Measurements from ENCODE around the gene SLC6A15.

The SLC6A15 gene

GRCh38 chr12:84891106-84891838 is 21.3 kb downstream of the SLC6A15 start:
- no peak overlapping the region for H2BK15ac ChIP-seq (ENCODE audit: low read depth, poor library complexity, severe bottlenecking)
- H3K27ac ChIP-seq (ENCODE audit: low read length, poor library complexity, severe bottlenecking): no peak overlapping the region
- H3K36me3 ChIP-seq (ENCODE audit: control insufficient read depth in 1 of 2, insufficient read depth in 2 of 2, low read depth in 1 of 2, low read length in 2 of 2): peaks cover 0 to 22% of the 10 kb centered on the region in 2 experiments
- no peak overlapping the region for H3K23ac ChIP-seq (ENCODE audit: low read length in 2 of 2)
- H3K27me3 ChIP-seq (ENCODE audit: control insufficient read depth in 1 of 2, insufficient read depth in 1 of 2, low read length in 2 of 2): no peaks in the 10 kb centered on the region
- no peak overlapping the region for H2AFZ ChIP-seq (ENCODE audit: low read depth, low read length)
- peak; percentile 47 for DNase-seq
- H2BK120ac ChIP-seq (ENCODE audit: low read depth, low read length): no peak overlapping the region
- no peak overlapping the region for H4K91ac ChIP-seq (ENCODE audit: low read length)
- H3K4me2 ChIP-seq (ENCODE audit: low read length, poor library complexity, severe bottlenecking): no peak overlapping the region
- H2BK12ac ChIP-seq (ENCODE audit: low read length in 2 of 2): no peak overlapping the region
- H3K4me3 ChIP-seq (ENCODE audit: insufficient read depth in 1 of 2, low read depth in 1 of 2, low read length in 2 of 2): no peak overlapping the region
- 56% methylated on average over 2 of the region's 5 CpGs for WGBS
- no peak overlapping the region for H2BK5ac ChIP-seq (ENCODE audit: low read depth, low read length, poor library complexity, severe bottlenecking)
- H3K4ac ChIP-seq (ENCODE audit: low read depth in 1 of 2, low read length in 2 of 2): no peak overlapping the region
- H3K14ac ChIP-seq (ENCODE audit: low read length in 2 of 2): no peak overlapping the region
- H4K8ac ChIP-seq (ENCODE audit: low read length): no peak overlapping the region
- H3K9ac ChIP-seq (ENCODE audit: low read length): no peak overlapping the region
- H3K18ac ChIP-seq (ENCODE audit: low read depth in 1 of 2, low read length in 2 of 2): peak overlapping the region in 1 of 2 experiments; percentile 43
- no peak overlapping the region for H2AK5ac ChIP-seq (ENCODE audit: low read length, severe bottlenecking)
- no peaks in the 10 kb centered on the region for H3K4me1 ChIP-seq (ENCODE audit: control insufficient read depth, insufficient read depth, low read depth, low read length)
- H3K9me3 ChIP-seq (ENCODE audit: control insufficient read depth, low read length): no peaks in the 10 kb centered on the region
- no peaks in the 10 kb centered on the region for H3K79me1 ChIP-seq (replicated peaks; ENCODE audit: low read length, poor library complexity, severe bottlenecking)

- Histone ChIP-seq H2BK120ac (ENCODE audit: low read depth, low read length) (no peak overlapping the region), H2AK5ac (ENCODE audit: low read length, severe bottlenecking) (no peak overlapping the region), H3K27ac (ENCODE audit: low read length, poor library complexity, severe bottlenecking) (no peak overlapping the region), H2BK12ac (ENCODE audit: low read length in 2 of 2) (no peak overlapping the region), H3K4me1 (ENCODE audit: control insufficient read depth, insufficient read depth, low read depth, low read length) (no peaks in the 10 kb centered on the region), H3K4ac (ENCODE audit: low read depth in 1 of 2, low read length in 2 of 2) (no peak overlapping the region), H3K18ac (ENCODE audit: low read depth in 1 of 2, low read length in 2 of 2) (no peak overlapping the region), H3K36me3 (ENCODE audit: control insufficient read depth in 1 of 2, insufficient read depth in 2 of 2, low read depth in 1 of 2, low read length in 2 of 2) (peaks cover 0 to 30% of the 10 kb centered on the region in 2 experiments), H3K27me3 (ENCODE audit: control insufficient read depth in 1 of 2, insufficient read depth in 1 of 2, low read length in 2 of 2) (no peaks in the 10 kb centered on the region), H3K4me2 (ENCODE audit: low read length, poor library complexity, severe bottlenecking) (no peak overlapping the region), H2BK5ac (ENCODE audit: low read depth, low read length, poor library complexity, severe bottlenecking) (no peak overlapping the region), H4K91ac (ENCODE audit: low read length) (no peak overlapping the region), H3K9me3 (ENCODE audit: control insufficient read depth, low read length) (no peaks in the 10 kb centered on the region), H3K79me1 (replicated peaks; ENCODE audit: low read length, poor library complexity, severe bottlenecking) (no peaks in the 10 kb centered on the region), H3K14ac (ENCODE audit: low read length in 2 of 2) (no peak overlapping the region), H4K8ac (ENCODE audit: low read length) (no peak overlapping the region), H2BK15ac (ENCODE audit: low read depth, poor library complexity, severe bottlenecking) (no peak overlapping the region), H2AFZ (ENCODE audit: low read depth, low read length) (no peak overlapping the region), H3K9ac (ENCODE audit: low read length) (no peak overlapping the region), H3K23ac (ENCODE audit: low read length in 2 of 2) (no peak overlapping the region), H3K4me3 (ENCODE audit: insufficient read depth in 1 of 2, low read depth in 1 of 2, low read length in 2 of 2) (no peak overlapping the region)
- DNase-seq: no peak
- no CpG with 5 or more reads among the region's 2 CpGs for WGBS
These were observed 22.8 kb downstream of the SLC6A15 start for GRCh38 chr12:84889818-84890217.

DNA sequence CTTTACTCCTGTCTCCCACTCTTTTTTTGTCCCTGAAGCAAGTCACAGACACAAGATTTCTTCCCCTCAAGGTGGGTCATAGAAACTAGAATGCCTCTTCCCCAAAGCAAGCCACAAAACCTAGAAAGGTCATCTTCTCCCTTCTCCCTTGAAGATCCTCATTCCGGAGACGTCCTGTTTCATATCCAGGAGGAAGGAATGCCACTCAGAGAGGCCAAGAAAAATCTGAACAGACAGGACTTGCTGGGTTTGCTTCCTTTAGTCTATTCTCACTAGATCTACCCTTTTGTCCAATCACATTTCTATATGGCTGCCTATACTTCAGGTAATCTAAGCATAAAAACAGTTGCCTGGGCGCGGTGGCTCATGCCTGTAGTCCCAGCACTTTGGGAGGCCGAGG is 23.7 kb downstream of the SLC6A15 start:
- Histone ChIP-seq H2BK15ac (ENCODE audit: low read depth, poor library complexity, severe bottlenecking) (no peak overlapping the region), H2BK12ac (ENCODE audit: low read length in 2 of 2) (no peak overlapping the region), H3K4me3 (ENCODE audit: insufficient read depth in 1 of 2, low read depth in 1 of 2, low read length in 2 of 2) (no peak overlapping the region), H3K27me3 (ENCODE audit: control insufficient read depth in 1 of 2, insufficient read depth in 1 of 2, low read length in 2 of 2) (no peaks in the 10 kb centered on the region), H3K9ac (ENCODE audit: low read length) (no peak overlapping the region), H3K4me1 (ENCODE audit: control insufficient read depth, insufficient read depth, low read depth, low read length) (no peaks in the 10 kb centered on the region), H2AK5ac (ENCODE audit: low read length, severe bottlenecking) (no peak overlapping the region), H2BK120ac (ENCODE audit: low read depth, low read length) (no peak overlapping the region), H2AFZ (ENCODE audit: low read depth, low read length) (no peak overlapping the region), H2BK5ac (ENCODE audit: low read depth, low read length, poor library complexity, severe bottlenecking) (no peak overlapping the region), H3K18ac (ENCODE audit: low read depth in 1 of 2, low read length in 2 of 2) (peak overlapping the region in 1 of 2 experiments; percentile 43), H3K36me3 (ENCODE audit: control insufficient read depth in 1 of 2, insufficient read depth in 2 of 2, low read depth in 1 of 2, low read length in 2 of 2) (peaks cover 0 to 35% of the 10 kb centered on the region in 2 experiments), H3K27ac (ENCODE audit: low read length, poor library complexity, severe bottlenecking) (no peak overlapping the region), H3K4ac (ENCODE audit: low read depth in 1 of 2, low read length in 2 of 2) (no peak overlapping the region), H3K14ac (ENCODE audit: low read length in 2 of 2) (no peak overlapping the region), H4K91ac (ENCODE audit: low read length) (no peak overlapping the region), H4K8ac (ENCODE audit: low read length) (peak overlapping the region; percentile 13), H3K9me3 (ENCODE audit: control insufficient read depth, low read length) (no peaks in the 10 kb centered on the region), H3K23ac (ENCODE audit: low read length in 2 of 2) (no peak overlapping the region), H3K79me1 (replicated peaks; ENCODE audit: low read length, poor library complexity, severe bottlenecking) (no peaks in the 10 kb centered on the region), H3K4me2 (ENCODE audit: low read length, poor library complexity, severe bottlenecking) (no peak overlapping the region)
- WGBS: 91% methylated on average over 5 of the region's 5 CpGs
- DNase-seq: no peak

DNA sequence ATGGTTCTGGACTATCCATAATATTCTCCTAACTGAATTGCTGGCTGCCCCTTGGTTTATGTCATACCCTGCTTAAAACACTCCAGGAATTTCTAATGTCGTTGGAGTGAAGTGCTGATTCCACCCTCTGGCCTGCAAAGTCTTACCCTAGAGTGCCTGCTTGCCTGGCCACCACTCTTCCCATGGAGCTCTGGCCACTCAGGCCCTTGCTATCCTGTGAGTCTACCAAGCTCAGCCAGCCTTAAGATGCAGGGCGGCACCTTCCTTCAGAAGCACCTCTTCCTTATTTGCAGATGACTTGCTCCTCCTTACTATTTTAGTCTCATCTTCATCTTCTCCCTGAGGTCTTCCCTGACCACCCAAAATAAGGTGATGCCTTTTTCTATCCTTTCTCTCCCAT is 35.3 kb downstream of the SLC6A15 start:
- no peak overlapping the region for H2BK5ac ChIP-seq (ENCODE audit: low read depth, low read length, poor library complexity, severe bottlenecking)
- H3K4ac ChIP-seq (ENCODE audit: low read depth in 1 of 2, low read length in 2 of 2): peak overlapping the region in 1 of 2 experiments; percentile 35
- no peaks in the 10 kb centered on the region for H3K79me1 ChIP-seq (replicated peaks; ENCODE audit: low read length, poor library complexity, severe bottlenecking)
- H3K18ac ChIP-seq (ENCODE audit: low read depth in 1 of 2, low read length in 2 of 2): peak overlapping the region in 1 of 2 experiments; percentile 74
- no peaks in the 10 kb centered on the region for H3K27me3 ChIP-seq (ENCODE audit: control insufficient read depth in 1 of 2, insufficient read depth in 1 of 2, low read length in 2 of 2)
- no peak overlapping the region for H3K9ac ChIP-seq (ENCODE audit: low read length)
- H2BK15ac ChIP-seq (ENCODE audit: low read depth, poor library complexity, severe bottlenecking): no peak overlapping the region
- H2BK12ac ChIP-seq (ENCODE audit: low read length in 2 of 2): peak overlapping the region in 1 of 2 experiments; percentile 38
- H4K8ac ChIP-seq (ENCODE audit: low read length): no peak overlapping the region
- peak overlapping the region; percentile 18 for H4K91ac ChIP-seq (ENCODE audit: low read length)
- peaks cover 0 to 44% of the 10 kb centered on the region in 2 experiments for H3K36me3 ChIP-seq (ENCODE audit: control insufficient read depth in 1 of 2, insufficient read depth in 2 of 2, low read depth in 1 of 2, low read length in 2 of 2)
- peak; percentile 8 for DNase-seq
- no peak overlapping the region for H2BK120ac ChIP-seq (ENCODE audit: low read depth, low read length)
- H2AK5ac ChIP-seq (ENCODE audit: low read length, severe bottlenecking): no peak overlapping the region
- no peak overlapping the region for H3K23ac ChIP-seq (ENCODE audit: low read length in 2 of 2)
- no peak overlapping the region for H2AFZ ChIP-seq (ENCODE audit: low read depth, low read length)
- H3K4me1 ChIP-seq (ENCODE audit: control insufficient read depth, insufficient read depth, low read depth, low read length): no peaks in the 10 kb centered on the region
- no peak overlapping the region for H3K27ac ChIP-seq (ENCODE audit: low read length, poor library complexity, severe bottlenecking)
- no peak overlapping the region for H3K4me3 ChIP-seq (ENCODE audit: insufficient read depth in 1 of 2, low read depth in 1 of 2, low read length in 2 of 2)
- WGBS: 58% methylated on average over 2 of the region's 2 CpGs
- H3K9me3 ChIP-seq (ENCODE audit: control insufficient read depth, low read length): no peaks in the 10 kb centered on the region
- H3K14ac ChIP-seq (ENCODE audit: low read length in 2 of 2): no peak overlapping the region
- no peak overlapping the region for H3K4me2 ChIP-seq (ENCODE audit: low read length, poor library complexity, severe bottlenecking)

Measured in mesenchymal stem cell (in vitro differentiated cells and primary cell).